HCT116 (cell line): ENCODE measurements around the gene STYK1. TPM values are rescaled to one million over a fixed set of nuclear protein-coding genes. Genes with fewer than 3 reads are reported as not detected.

Experiments
- ATAC-seq: fragments of 200-7000 bp; cut with Tn5 transposase; 2 replicates; pipeline ENCODE4 v1.9.1; 2020; ENCODE audit warnings: mild to moderate bottlenecking, moderate library complexity
- BruUV-seq: library from RNA; stranded (reverse); fragments of 400-500 nt; replicated peaks from 2 replicates; lab custom pipeline; 2021; lab: Mats Ljungman, UMichigan
- CTCF ChIA-PET: fragments of 300-600 bp; sonication (Branson Sonifier 250); formaldehyde crosslinking; loops from one replicate; lab custom pipeline; 2021; ENCODE audit warnings: antibody characterized with exemption; lab: Charles Lee
- POLR2A ChIA-PET: fragments of 300-600, 350-600 bp; sonication (Branson Sonifier 250); formaldehyde crosslinking; loops from one replicate; lab custom pipeline; 2021; ENCODE audit warnings: antibody characterized with exemption; lab: Charles Lee
- RAD21 ChIA-PET, 2 experiments: fragments of 300-600 bp; sonication (Branson Sonifier 250); formaldehyde crosslinking; loops; one replicate each; lab custom pipeline; 2023; ENCODE audit warnings: low total read pairs in 2 of 2; ENCODE audit not compliant: uncharacterized antibody in 2 of 2, unreplicated experiment in 2 of 2, low non-redundant PET in 1 of 2; lab: Charles Lee
- DNase-seq: peaks from one replicate; pipeline ENCODE4 v3.0.0-alpha.2; 2010; ENCODE audit warnings: low read depth, low spot score
- H2AFZ ChIP-seq: fragments of 200-600 bp; shearing (Covaris generic), sonication (generic); 2 replicates; pipeline ENCODE4 v1.6.1; 2017; ENCODE audit warnings: low read depth, mixed run types, mixed read lengths, antibody characterized with exemption, low read length; ENCODE audit not compliant: poor library complexity, severe bottlenecking
- H3K27ac ChIP-seq: 2 replicates; pipeline ENCODE4 v1.5.1; 2012; ENCODE audit warnings: low read depth, low read length
- H3K27me3 ChIP-seq: fragments of 200-600 bp; sonication (generic); 2 replicates; pipeline ENCODE4 v1.6.1; 2016; ENCODE audit warnings: mixed run types, low read length, mixed read lengths; ENCODE audit not compliant: insufficient read depth
- H3K36me3 ChIP-seq, 2 experiments: fragments of 200-500 bp in 1 of 2; fragments of 200-600 bp in 1 of 2; sonication (Bioruptor generic) in 1 of 2; sonication (generic) in 1 of 2; 2 replicates each; pipeline versions ENCODE4 v1.5.1 to v1.6.1; 2014 to 2016; ENCODE audit warnings: low read length in 2 of 2, inconsistent platforms in 1 of 2, mixed read lengths in 1 of 2, mixed run types in 1 of 2; ENCODE audit not compliant: insufficient read depth in 2 of 2, control insufficient read depth in 1 of 2
- H3K4me1 ChIP-seq, 2 experiments: fragments of 200-600 bp in 1 of 2; sonication (generic) in 1 of 2; 2 replicates each; pipeline versions ENCODE4 v1.5.1 to v1.6.1; 2012 to 2017; ENCODE audit warnings: low read length in 2 of 2, inconsistent platforms in 1 of 2, mild to moderate bottlenecking in 1 of 2, mixed read lengths in 1 of 2, mixed run types in 1 of 2, moderate library complexity in 1 of 2; ENCODE audit not compliant: insufficient read depth in 2 of 2, control insufficient read depth in 1 of 2
- H3K4me2 ChIP-seq: fragments of 200-600 bp; sonication (generic); 2 replicates; pipeline ENCODE4 v1.6.1; 2017; ENCODE audit warnings: mixed run types, low read length, mixed read lengths
- H3K4me3 ChIP-seq, 2 experiments: fragments of 200-600 bp in 1 of 2; sonication (generic) in 1 of 2; replicated peaks in 1 of 2; 2 replicates each; pipeline ENCODE4 v1.5.1; 2011 to 2016; ENCODE audit warnings: low read length in 2 of 2, control low read depth in 1 of 2, low read depth in 1 of 2, mild to moderate bottlenecking in 1 of 2, mixed read lengths in 1 of 2, mixed run types in 1 of 2
- H3K79me2 ChIP-seq: fragments of 200-600 bp; sonication (generic); 2 replicates; pipeline ENCODE4 v1.6.1; 2017; ENCODE audit warnings: mild to moderate bottlenecking, mixed run types, low read length, moderate library complexity, mixed read lengths; ENCODE audit not compliant: insufficient read depth
- H3K9ac ChIP-seq: fragments of 200-600 bp; sonication (generic); 2 replicates; pipeline ENCODE4 v1.6.1; 2016; ENCODE audit warnings: low read length, mixed read lengths
- H3K9me2 ChIP-seq: fragments of 200-600 bp; sonication (generic), shearing (Covaris generic); 2 replicates; pipeline ENCODE4 v1.6.1; 2017; ENCODE audit warnings: mixed run types, mild to moderate bottlenecking, moderate library complexity; ENCODE audit not compliant: insufficient read depth
- H3K9me3 ChIP-seq, 2 experiments: fragments of 200-500 bp in 1 of 2; fragments of 200-600 bp in 1 of 2; sonication (Bioruptor generic) in 1 of 2; sonication (generic) in 1 of 2; 2 replicates each; pipeline ENCODE4 v1.6.1; 2014 to 2017; ENCODE audit warnings: low read length in 2 of 2, mixed read lengths in 2 of 2, inconsistent platforms in 1 of 2, low read depth in 1 of 2, mild to moderate bottlenecking in 1 of 2, mixed run types in 1 of 2, moderate library complexity in 1 of 2; ENCODE audit not compliant: control insufficient read depth in 1 of 2, insufficient read depth in 1 of 2
- H4K20me1 ChIP-seq: fragments of 200-600 bp; sonication (generic), shearing (Covaris generic); 2 replicates; pipeline ENCODE4 v1.6.1; 2017; ENCODE audit warnings: mixed run types, mild to moderate bottlenecking, moderate library complexity; ENCODE audit not compliant: insufficient read depth
- CBX3 ChIP-seq: IDR thresholded peaks from 2 replicates; pipeline ENCODE4 v1.6.1; 2012; ENCODE audit warnings: low read depth
- CEBPB ChIP-seq: IDR thresholded peaks from 2 replicates; pipeline ENCODE4 v1.6.1; 2012; ENCODE audit warnings: low read depth
- CTCF ChIP-seq, 3 experiments: fragments of 200-600 bp in 1 of 3; sonication (generic) in 1 of 3; IDR thresholded peaks in 2 of 3; conservative IDR thresholded peaks in 1 of 3; 2 replicates each; pipeline ENCODE4 v1.5.1; 2012 to 2017; ENCODE audit warnings: low read depth in 2 of 3, low read length in 2 of 3, antibody characterized with exemption in 1 of 3, borderline replicate concordance in 1 of 3, control low read depth in 1 of 3, mild to moderate bottlenecking in 1 of 3, mixed read lengths in 1 of 3, mixed run types in 1 of 3, moderate library complexity in 1 of 3; ENCODE audit not compliant: insufficient read depth in 1 of 3
- EGR1 ChIP-seq: IDR thresholded peaks from 2 replicates; pipeline ENCODE4 v1.6.1; 2012; ENCODE audit warnings: low read depth
- ELF1 ChIP-seq: IDR thresholded peaks from 2 replicates; pipeline ENCODE4 v1.6.1; 2012; ENCODE audit warnings: low read depth, borderline replicate concordance
- EZH2 ChIP-seq: fragments of 200-600 bp; sonication (generic); IDR thresholded peaks from 2 replicates; pipeline ENCODE4 v1.6.1; 2017; ENCODE audit warnings: antibody characterized with exemption, mixed run types
- FOSL1 ChIP-seq: IDR thresholded peaks from 2 replicates; pipeline ENCODE4 v1.6.1; 2012; ENCODE audit warnings: low read depth
- JUND ChIP-seq: IDR thresholded peaks from 2 replicates; pipeline ENCODE4 v1.6.1; 2012
- MAX ChIP-seq: IDR thresholded peaks from 2 replicates; pipeline ENCODE4 v1.6.1; 2012
- POLR2AphosphoS5 ChIP-seq: IDR thresholded peaks from 2 replicates; pipeline ENCODE4 v1.6.1; 2011; ENCODE audit warnings: mild to moderate bottlenecking, low read depth, low read length, moderate library complexity
- RAD21 ChIP-seq: IDR thresholded peaks from 2 replicates; pipeline ENCODE4 v1.6.1; 2012; ENCODE audit warnings: low read depth, mild to moderate bottlenecking
- SIN3A ChIP-seq: IDR thresholded peaks from 2 replicates; pipeline ENCODE4 v1.6.1; 2012; ENCODE audit warnings: low read depth
- SP1 ChIP-seq: IDR thresholded peaks from 2 replicates; pipeline ENCODE4 v1.6.1; 2012; ENCODE audit warnings: low read depth
- TCF7L2 ChIP-seq: IDR thresholded peaks from 2 replicates; pipeline ENCODE4 v1.7.0; 2011; ENCODE audit warnings: borderline replicate concordance, inconsistent platforms; ENCODE audit not compliant: insufficient read depth, insufficient read length; ENCODE audit errors: extremely low read depth
- YY1 ChIP-seq: IDR thresholded peaks from 2 replicates; pipeline ENCODE4 v1.6.1; 2011; ENCODE audit warnings: low read length, low read depth, moderate library complexity, mild to moderate bottlenecking; ENCODE audit not compliant: insufficient replicate concordance; ENCODE audit errors: extremely low read depth
- ZFX ChIP-seq: fragments of 450-650 bp; IDR thresholded peaks from 2 replicates; pipeline ENCODE4 v1.6.1; 2017
- ZNF274 ChIP-seq: fragments of 200-500 bp; sonication (Bioruptor generic); IDR thresholded peaks from 2 replicates; pipeline ENCODE4 v1.6.1; 2014; ENCODE audit warnings: mild to moderate bottlenecking, low read depth, low read length, inconsistent platforms
- intact Hi-C: fragments of 100-400 bp; cut with micrococcal nuclease; formaldehyde crosslinking; loops from 2 replicates; pipeline ENCODE4 v1.10.0; 2022
- total RNA-seq: library from RNA; stranded (reverse); gene quantifications from one replicate; pipeline ENCODE4 v1.2.1, GENCODE V29; 2021; ENCODE audit not compliant: unreplicated experiment
- TF ChIP-seq, protein P1 (sequence below): IDR thresholded peaks from 2 replicates; pipeline ENCODE4 v1.6.1; 2012; ENCODE audit warnings: low read depth
- TF ChIP-seq, protein P2 (sequence below): IDR thresholded peaks from 2 replicates; pipeline ENCODE4 v1.6.1; 2011; ENCODE audit warnings: mild to moderate bottlenecking, low read length, moderate library complexity; ENCODE audit not compliant: insufficient replicate concordance; ENCODE audit errors: extremely low read depth

The STYK1 gene
- total RNA-seq, 1 experiment from 2014 or later: 4.4 TPM

GRCh38 chr12:10636124-10636523 lies 37.7 kb downstream of the STYK1 start:
- Histone ChIP-seq H3K27me3 (no peaks in the 10 kb centered on the region), H4K20me1 (no peaks in the 10 kb centered on the region), H3K4me2 (no peak overlapping the region), H3K4me3 (no peak overlapping the region), H3K79me2 (no peaks in the 10 kb centered on the region), H3K4me1 (peaks cover 0 to 6% of the 10 kb centered on the region in 2 experiments; a peak in 1 of 4 replicates), H3K9me2 (no peaks in the 10 kb centered on the region), H3K9me3 (no peaks in the 10 kb centered on the region), H3K9ac (no peak overlapping the region), H3K36me3 (0 out of 4 replicates have a peak, but pooled peaks cover 0 to 2% of the 10 kb centered on the region in 2 experiments), H3K27ac (no peak overlapping the region), H2AFZ (no peak overlapping the region)
- BruUV-seq: no TSS peak
- intact Hi-C loops: no loop called here
- ChIA-PET CTCF (no interaction called here), POLR2A (no interaction called here), RAD21 (no interaction called here)
- TF ChIP-seq FOSL1 (no peak), SIN3A (no peak), ZFX (no peak), CBX3 (no peak), MAX (no peak), EGR1 (no peak), SP1 (no peak), ZNF274 (no peak), CEBPB (no peak), RAD21 (no peak), ELF1 (no peak), TCF7L2 (no peak), YY1 (no peak), POLR2AphosphoS5 (no peak), EZH2 (no peak), CTCF (IDR thresholded peaks at IDR 0.05 in 2 of 3, conservative IDR thresholded peaks at IDR 0.05 in 1 of 3; ENCODE audit: borderline replicate concordance in 1 of 3, insufficient read depth in 1 of 3, low read depth in 2 of 3, low read length in 2 of 3) (no peak), JUND (no peak)
- TF ChIP-seq, protein P1, sequence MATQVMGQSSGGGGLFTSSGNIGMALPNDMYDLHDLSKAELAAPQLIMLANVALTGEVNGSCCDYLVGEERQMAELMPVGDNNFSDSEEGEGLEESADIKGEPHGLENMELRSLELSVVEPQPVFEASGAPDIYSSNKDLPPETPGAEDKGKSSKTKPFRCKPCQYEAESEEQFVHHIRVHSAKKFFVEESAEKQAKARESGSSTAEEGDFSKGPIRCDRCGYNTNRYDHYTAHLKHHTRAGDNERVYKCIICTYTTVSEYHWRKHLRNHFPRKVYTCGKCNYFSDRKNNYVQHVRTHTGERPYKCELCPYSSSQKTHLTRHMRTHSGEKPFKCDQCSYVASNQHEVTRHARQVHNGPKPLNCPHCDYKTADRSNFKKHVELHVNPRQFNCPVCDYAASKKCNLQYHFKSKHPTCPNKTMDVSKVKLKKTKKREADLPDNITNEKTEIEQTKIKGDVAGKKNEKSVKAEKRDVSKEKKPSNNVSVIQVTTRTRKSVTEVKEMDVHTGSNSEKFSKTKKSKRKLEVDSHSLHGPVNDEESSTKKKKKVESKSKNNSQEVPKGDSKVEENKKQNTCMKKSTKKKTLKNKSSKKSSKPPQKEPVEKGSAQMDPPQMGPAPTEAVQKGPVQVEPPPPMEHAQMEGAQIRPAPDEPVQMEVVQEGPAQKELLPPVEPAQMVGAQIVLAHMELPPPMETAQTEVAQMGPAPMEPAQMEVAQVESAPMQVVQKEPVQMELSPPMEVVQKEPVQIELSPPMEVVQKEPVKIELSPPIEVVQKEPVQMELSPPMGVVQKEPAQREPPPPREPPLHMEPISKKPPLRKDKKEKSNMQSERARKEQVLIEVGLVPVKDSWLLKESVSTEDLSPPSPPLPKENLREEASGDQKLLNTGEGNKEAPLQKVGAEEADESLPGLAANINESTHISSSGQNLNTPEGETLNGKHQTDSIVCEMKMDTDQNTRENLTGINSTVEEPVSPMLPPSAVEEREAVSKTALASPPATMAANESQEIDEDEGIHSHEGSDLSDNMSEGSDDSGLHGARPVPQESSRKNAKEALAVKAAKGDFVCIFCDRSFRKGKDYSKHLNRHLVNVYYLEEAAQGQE: no peak
- TF ChIP-seq, protein P2, sequence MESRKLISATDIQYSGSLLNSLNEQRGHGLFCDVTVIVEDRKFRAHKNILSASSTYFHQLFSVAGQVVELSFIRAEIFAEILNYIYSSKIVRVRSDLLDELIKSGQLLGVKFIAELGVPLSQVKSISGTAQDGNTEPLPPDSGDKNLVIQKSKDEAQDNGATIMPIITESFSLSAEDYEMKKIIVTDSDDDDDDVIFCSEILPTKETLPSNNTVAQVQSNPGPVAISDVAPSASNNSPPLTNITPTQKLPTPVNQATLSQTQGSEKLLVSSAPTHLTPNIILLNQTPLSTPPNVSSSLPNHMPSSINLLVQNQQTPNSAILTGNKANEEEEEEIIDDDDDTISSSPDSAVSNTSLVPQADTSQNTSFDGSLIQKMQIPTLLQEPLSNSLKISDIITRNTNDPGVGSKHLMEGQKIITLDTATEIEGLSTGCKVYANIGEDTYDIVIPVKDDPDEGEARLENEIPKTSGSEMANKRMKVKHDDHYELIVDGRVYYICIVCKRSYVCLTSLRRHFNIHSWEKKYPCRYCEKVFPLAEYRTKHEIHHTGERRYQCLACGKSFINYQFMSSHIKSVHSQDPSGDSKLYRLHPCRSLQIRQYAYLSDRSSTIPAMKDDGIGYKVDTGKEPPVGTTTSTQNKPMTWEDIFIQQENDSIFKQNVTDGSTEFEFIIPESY: no peak
- DNase-seq (no peak), ATAC-seq (no peak)
